ENCODE data around the gene RRAGD. TPM values are rescaled to one million over a fixed set of nuclear protein-coding genes. Genes with fewer than 3 reads are reported as not detected.

RRAGD gene
- total and polyA plus RNA-seq, 2 of the 13 experiments (the other 11 are each of a cell fraction or from before 2014, with no cell fraction given), result 0.35 to 0.53 TPM

- intact Hi-C loops (cut with micrococcal nuclease; ENCODE audit: unreplicated experiment) (no loop called here), in situ Hi-C loops (cut with HindIII; ENCODE audit: extremely low pct_ligation_motif_present, low pct_unique_long_range_greater_than_20kb) (no loop called here)
- H2AFZ ChIP-seq (ENCODE audit: low read length), result no peak overlapping the region
- ATAC-seq (no peak), FAIRE-seq (no peak), DNase-seq (ENCODE audit: low spot score) (no peak)
- 17% methylated on average over 2 of the region's 2 CpGs for WGBS (ENCODE audit: low lambda C conversion rate)
- TF ChIP-seq EEA1 (CRISPR knock-in tag; IDR thresholded peaks at IDR 0.05; ENCODE audit: borderline replicate concordance) (no peak), HNRNPH1 (optimal IDR thresholded peaks at IDR 0.05; ENCODE audit: low read depth, low read length) (no peak), CC2D1A (CRISPR knock-in tag; IDR thresholded peaks at IDR 0.05) (no peak), ZNF746 (CRISPR knock-in tag; IDR thresholded peaks at IDR 0.05) (no peak), SATB2 (CRISPR knock-in tag; IDR thresholded peaks at IDR 0.05) (no peak), JUN (CRISPR knock-in tag; IDR thresholded peaks at IDR 0.05) (no peak), ZNF710 (CRISPR knock-in tag; IDR thresholded peaks at IDR 0.05; ENCODE audit: borderline replicate concordance) (no peak), NFAT5 (CRISPR knock-in tag; IDR thresholded peaks at IDR 0.05) (no peak), ZSCAN21 (CRISPR knock-in tag; IDR thresholded peaks at IDR 0.05; ENCODE audit: borderline replicate concordance) (no peak)
- H3K9me3 ChIP-seq (ENCODE audit: low read length), result no peaks in the 10 kb centered on the region
- H3K27me3 ChIP-seq (ENCODE audit: control insufficient read depth in 1 of 2, insufficient read depth in 2 of 2, low read length in 2 of 2), result no peaks in the 10 kb centered on the region; a peak in 1 of 5 replicates
- no peak overlapping the region for H3K4me2 ChIP-seq (ENCODE audit: low read depth, low read length)
- no peak overlapping the region for H3K4me3 ChIP-seq (replicated peaks in 1 of 3; ENCODE audit: insufficient read depth in 1 of 3, low read depth in 2 of 3, low read length in 3 of 3)
- no TSS peak for BruUV-seq (replicated peaks)
- no peaks in the 10 kb centered on the region for H4K20me1 ChIP-seq (ENCODE audit: insufficient read depth, low read length)
- H3K9ac ChIP-seq (ENCODE audit: insufficient read depth, low read depth, low read length), result no peak overlapping the region
- H3K36me3 ChIP-seq (replicated peaks in 1 of 2; ENCODE audit: control insufficient read depth in 1 of 2, insufficient read depth in 2 of 2, low read length in 2 of 2), result no peaks in the 10 kb centered on the region
- POLR2A ChIA-PET, result no interaction called here
- CTCF ChIA-PET (ENCODE audit: low intra/inter-chr PET ratio, low total read pairs), result no interaction called here
- H3K4me1 ChIP-seq (ENCODE audit: insufficient read depth, low read length), result no peaks in the 10 kb centered on the region
- no peak overlapping the region for H3K27ac ChIP-seq (ENCODE audit: extremely low read length, insufficient read depth, low read length)
- H3K79me2 ChIP-seq (ENCODE audit: insufficient read depth, low read length), result no peaks in the 10 kb centered on the region
Observed at GRCh38 chr6:89381031-89381430, 31.0 kb downstream of the RRAGD start.

All from HepG2 (cell line).